Mesothelial cell of epicardium (in vitro differentiated cells): ENCODE data around the gene NRCAM. TPM values are rescaled to one million over a fixed set of nuclear protein-coding genes. Genes with fewer than 3 reads are reported as not detected.

Experiments used
- DNase-seq, 2 experiments: peaks; one replicate each; pipeline ENCODE4 v3.0.0; 2021; ENCODE audit warnings: low spot score in 2 of 2; ENCODE audit not compliant: unreplicated experiment in 2 of 2
- H3K27ac Mint-ChIP-seq: 2 replicates; pipeline ENCODE4 v1.8.0; 2021; ENCODE audit warnings: mixed read lengths
- H3K27me3 Mint-ChIP-seq: 2 replicates; pipeline ENCODE4 v1.8.0; 2021; ENCODE audit warnings: low read depth, mixed read lengths
- H3K36me3 Mint-ChIP-seq: 2 replicates; pipeline ENCODE4 v1.8.0; 2021; ENCODE audit warnings: mixed read lengths
- H3K4me1 Mint-ChIP-seq: 2 replicates; pipeline ENCODE4 v1.8.0; 2021; ENCODE audit warnings: mixed read lengths
- H3K4me3 Mint-ChIP-seq: 2 replicates; pipeline ENCODE4 v1.8.0; 2021; ENCODE audit warnings: mild to moderate bottlenecking, moderate library complexity, mixed read lengths
- H3K9me3 Mint-ChIP-seq: 2 replicates; pipeline ENCODE4 v1.8.0; 2021; ENCODE audit warnings: mixed read lengths
- total RNA-seq: library from RNA; stranded (reverse); gene quantifications from 3 replicates; pipeline ENCODE4 v1.2.1, GENCODE V29; 2021
- TF ChIP-seq, protein P1 (sequence below): fragments of 200-600 bp; sonication (generic); IDR thresholded peaks from one replicate; pipeline ENCODE4 v1.5.0; 2021; ENCODE audit warnings: antibody characterized with exemption; ENCODE audit not compliant: unreplicated experiment

The NRCAM gene
- total RNA-seq, 1 donor from 2014 or later = 5.7 TPM

DNA sequence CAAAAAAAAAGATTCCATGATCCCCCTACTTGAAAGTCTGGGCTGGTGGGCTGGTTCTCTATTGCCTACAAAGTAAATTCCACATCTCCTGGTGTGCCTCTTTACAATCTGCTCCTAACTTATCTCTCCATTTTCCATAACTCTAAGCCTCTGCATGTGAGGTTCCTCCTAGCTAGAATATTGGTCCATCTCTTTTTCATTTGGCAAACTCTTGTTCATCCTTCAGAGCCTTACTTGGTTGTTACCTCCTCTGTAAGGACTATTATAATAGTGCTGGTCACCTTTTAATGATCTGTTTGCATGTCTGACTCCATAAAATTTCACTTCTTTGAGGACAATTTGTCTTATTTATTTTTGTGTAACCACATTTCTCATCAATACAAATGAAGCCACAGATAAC, 1.6 kb upstream of the NRCAM start:
- no peak for DNase-seq
- no peak overlapping the region for H3K27ac Mint-ChIP-seq
- no peaks in the 10 kb centered on the region for H3K9me3 Mint-ChIP-seq
- H3K36me3 Mint-ChIP-seq = no peaks in the 10 kb centered on the region
- H3K4me1 Mint-ChIP-seq = peaks cover 11% of the 10 kb centered on the region
- TF ChIP-seq, protein P1, sequence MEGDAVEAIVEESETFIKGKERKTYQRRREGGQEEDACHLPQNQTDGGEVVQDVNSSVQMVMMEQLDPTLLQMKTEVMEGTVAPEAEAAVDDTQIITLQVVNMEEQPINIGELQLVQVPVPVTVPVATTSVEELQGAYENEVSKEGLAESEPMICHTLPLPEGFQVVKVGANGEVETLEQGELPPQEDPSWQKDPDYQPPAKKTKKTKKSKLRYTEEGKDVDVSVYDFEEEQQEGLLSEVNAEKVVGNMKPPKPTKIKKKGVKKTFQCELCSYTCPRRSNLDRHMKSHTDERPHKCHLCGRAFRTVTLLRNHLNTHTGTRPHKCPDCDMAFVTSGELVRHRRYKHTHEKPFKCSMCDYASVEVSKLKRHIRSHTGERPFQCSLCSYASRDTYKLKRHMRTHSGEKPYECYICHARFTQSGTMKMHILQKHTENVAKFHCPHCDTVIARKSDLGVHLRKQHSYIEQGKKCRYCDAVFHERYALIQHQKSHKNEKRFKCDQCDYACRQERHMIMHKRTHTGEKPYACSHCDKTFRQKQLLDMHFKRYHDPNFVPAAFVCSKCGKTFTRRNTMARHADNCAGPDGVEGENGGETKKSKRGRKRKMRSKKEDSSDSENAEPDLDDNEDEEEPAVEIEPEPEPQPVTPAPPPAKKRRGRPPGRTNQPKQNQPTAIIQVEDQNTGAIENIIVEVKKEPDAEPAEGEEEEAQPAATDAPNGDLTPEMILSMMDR = no peak
- peaks cover 63% of the 10 kb centered on the region for H3K27me3 Mint-ChIP-seq
- peak overlapping the region; percentile 61 for H3K4me3 Mint-ChIP-seq

DNA sequence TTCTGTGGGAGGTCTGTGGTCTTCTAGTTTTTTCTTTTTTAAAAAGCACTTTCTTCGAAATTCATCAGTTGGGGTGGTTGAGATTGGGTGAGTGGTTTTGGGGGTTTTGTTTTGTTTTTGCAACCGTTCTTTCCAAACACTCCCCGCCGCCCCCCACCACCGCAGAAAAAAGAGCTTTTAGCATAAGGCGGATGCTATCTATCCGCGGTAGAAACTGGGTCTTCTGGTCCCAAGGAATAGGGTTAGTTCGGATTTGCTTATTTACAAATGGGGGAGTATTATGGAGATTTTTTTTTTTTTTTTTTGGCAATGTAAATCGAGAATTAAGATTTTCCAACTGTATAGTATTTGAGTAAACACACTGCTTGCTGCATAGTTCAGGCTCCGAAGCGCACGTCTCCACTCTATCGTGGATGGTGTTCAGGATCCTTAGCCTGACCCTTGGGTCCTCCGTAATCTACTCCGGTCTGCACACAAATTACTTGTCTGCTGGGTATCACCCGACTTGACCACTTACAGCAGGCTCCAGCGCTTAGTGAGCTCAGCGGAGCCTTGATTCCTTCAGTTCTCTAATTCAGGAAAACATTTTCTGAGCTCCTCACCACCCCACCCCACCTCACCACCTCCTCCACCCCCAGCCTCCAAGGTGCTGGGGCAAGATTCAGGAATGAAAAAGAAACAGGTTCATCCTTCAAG, 757 bp upstream of the NRCAM start:
- peaks cover 71% of the 10 kb centered on the region for H3K27me3 Mint-ChIP-seq
- H3K36me3 Mint-ChIP-seq = no peaks in the 10 kb centered on the region
- no peaks in the 10 kb centered on the region for H3K9me3 Mint-ChIP-seq
- no peak for DNase-seq
- H3K27ac Mint-ChIP-seq = no peak overlapping the region
- TF ChIP-seq, protein P1 = no peak
- H3K4me1 Mint-ChIP-seq = peaks cover 11% of the 10 kb centered on the region
- peak overlapping the region; percentile 61 for H3K4me3 Mint-ChIP-seq

- peaks cover 76% of the 10 kb centered on the region for H3K27me3 Mint-ChIP-seq
Observed at GRCh38 chr7:108455551-108455997, 662 bp downstream of the NRCAM start.

DNA sequence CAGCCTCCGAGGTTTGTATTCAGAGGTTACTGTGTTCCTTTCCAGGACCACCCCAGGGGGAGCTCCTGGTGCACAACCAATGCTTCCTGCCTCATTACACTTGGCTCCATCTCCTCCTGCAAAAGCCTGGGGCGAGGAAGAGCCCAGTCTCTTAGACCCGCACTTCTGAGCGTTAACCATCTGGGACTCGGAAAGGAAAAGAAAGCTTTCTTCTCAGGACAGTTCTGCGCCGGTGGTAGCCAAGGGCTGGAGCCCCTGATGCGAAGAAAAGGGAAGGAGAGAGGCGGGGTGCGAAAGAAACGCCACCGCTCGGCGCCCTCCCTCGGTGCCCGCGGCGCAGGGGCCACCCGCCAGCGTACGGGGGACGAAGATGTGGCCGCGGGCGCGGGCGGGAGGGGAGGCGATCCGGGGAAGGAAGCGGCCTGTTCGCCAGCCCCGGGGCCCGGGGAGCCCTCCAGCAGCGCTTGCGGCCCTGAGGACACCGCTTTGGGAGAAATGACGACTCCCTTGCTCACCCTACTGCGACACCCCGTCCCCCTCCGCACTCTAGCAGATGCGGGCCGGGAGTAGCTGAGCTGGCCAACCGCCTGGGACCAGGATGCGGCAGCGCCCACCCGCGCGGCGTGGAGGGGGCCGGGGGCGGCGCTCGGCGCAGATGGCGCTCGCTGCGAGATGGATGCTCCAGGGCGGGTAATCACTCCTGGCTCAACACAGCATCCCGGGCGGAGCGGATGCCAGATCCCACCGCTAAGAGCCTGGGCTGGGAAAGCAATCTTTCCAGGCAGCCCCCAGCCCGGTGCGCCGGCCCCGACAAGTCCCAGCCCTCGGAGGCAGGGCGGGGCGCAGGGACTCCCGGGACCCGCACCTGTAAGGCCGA, 1.3 kb downstream of the NRCAM start:
- peaks cover 11% of the 10 kb centered on the region for H3K4me1 Mint-ChIP-seq
- peak in 1 of 2 experiments; percentile 43 for DNase-seq
- H3K9me3 Mint-ChIP-seq = no peaks in the 10 kb centered on the region
- H3K27ac Mint-ChIP-seq = no peak overlapping the region
- TF ChIP-seq, protein P1 = no peak
- H3K4me3 Mint-ChIP-seq = peak overlapping the region; percentile 80
- H3K36me3 Mint-ChIP-seq = no peaks in the 10 kb centered on the region
- H3K27me3 Mint-ChIP-seq = peaks cover 76% of the 10 kb centered on the region

More at GRCh38 chr7:108455551-108455997, 662 bp downstream of the NRCAM start:
- H3K9me3 Mint-ChIP-seq = no peaks in the 10 kb centered on the region
- no peak for DNase-seq
- H3K4me3 Mint-ChIP-seq = peak overlapping the region; percentile 76
- no peak overlapping the region for H3K27ac Mint-ChIP-seq
- TF ChIP-seq, protein P1 = no peak
- no peaks in the 10 kb centered on the region for H3K36me3 Mint-ChIP-seq
- peaks cover 11% of the 10 kb centered on the region for H3K4me1 Mint-ChIP-seq

DNA sequence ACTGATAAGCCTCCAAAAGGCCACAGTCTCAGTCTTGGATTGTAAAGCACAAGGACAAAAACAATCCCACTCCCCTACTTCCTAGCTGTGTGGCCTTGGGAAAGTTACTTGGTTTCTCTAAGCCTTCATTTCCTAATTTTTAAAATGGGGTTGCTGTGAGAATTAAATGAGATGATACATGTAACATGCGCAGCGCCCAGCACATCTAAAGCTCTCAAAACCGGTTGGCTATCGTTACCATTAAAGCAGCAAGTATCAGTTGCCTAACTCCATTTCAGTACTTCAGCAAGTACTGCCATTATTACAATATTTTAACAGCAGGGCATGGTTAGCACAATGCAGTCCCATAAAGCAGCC, 1.9 kb downstream of the NRCAM start:
- TF ChIP-seq, protein P1 = no peak
- no peak for DNase-seq
- Mint-ChIP-seq H3K36me3 (no peaks in the 10 kb centered on the region), H3K9me3 (no peaks in the 10 kb centered on the region), H3K4me1 (peaks cover 11% of the 10 kb centered on the region), H3K27me3 (peaks cover 77% of the 10 kb centered on the region), H3K27ac (no peak overlapping the region), H3K4me3 (peak overlapping the region; percentile 80)
